BE2C (cell line): ENCODE measurements around the gene TBC1D4.

Source experiments
- DNase-seq: peaks from one replicate; pipeline ENCODE4 v3.0.0-alpha.2; 2020
- H3K27me3 ChIP-seq: fragments of 250-450 bp; sonication (Bioruptor Pico); 2 replicates; pipeline ENCODE4 v1.5.1; 2020; ENCODE audit warnings: mild to moderate bottlenecking
- H3K36me3 ChIP-seq: fragments of 250-450 bp; sonication (Bioruptor Pico); 2 replicates; pipeline ENCODE4 v1.5.1; 2020; ENCODE audit warnings: mild to moderate bottlenecking
- H3K4me1 ChIP-seq: fragments of 250-450 bp; sonication (Bioruptor Pico); 2 replicates; pipeline ENCODE4 v1.5.1; 2020
- H3K4me3 ChIP-seq: 2 replicates; pipeline ENCODE4 v1.5.1; 2011; ENCODE audit warnings: low read depth, low read length
- H3K9me3 ChIP-seq: fragments of 250-450 bp; sonication (Bioruptor Pico); 2 replicates; pipeline ENCODE4 v1.5.1; 2020
- TF ChIP-seq, protein P1 (sequence below): IDR thresholded peaks from 2 replicates; pipeline ENCODE4 v1.5.1; 2012; ENCODE audit warnings: mild to moderate bottlenecking, low read depth, low read length

Gene TBC1D4

DNA sequence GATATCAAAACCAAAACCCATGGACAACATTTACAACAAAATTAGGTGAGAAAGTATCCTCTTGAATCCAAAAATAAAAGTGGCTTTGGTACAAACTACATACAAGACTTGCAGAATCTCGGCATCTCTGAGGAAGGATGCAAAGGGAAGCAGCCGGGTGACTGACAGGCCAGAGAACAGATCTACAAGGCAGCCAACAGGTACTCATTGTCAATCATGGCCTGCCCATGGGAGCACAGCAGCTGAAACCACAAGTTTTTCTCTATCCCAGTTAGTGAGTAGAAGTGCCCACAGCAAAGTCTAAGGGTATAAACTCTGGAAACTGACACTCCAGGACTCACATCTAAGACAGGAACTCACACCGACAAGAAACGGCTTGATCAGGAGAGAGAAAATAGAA, 74.5 kb downstream of the TBC1D4 start:
- no peak overlapping the region for H3K4me3 ChIP-seq
- no peak for DNase-seq
- TF ChIP-seq, protein P1, sequence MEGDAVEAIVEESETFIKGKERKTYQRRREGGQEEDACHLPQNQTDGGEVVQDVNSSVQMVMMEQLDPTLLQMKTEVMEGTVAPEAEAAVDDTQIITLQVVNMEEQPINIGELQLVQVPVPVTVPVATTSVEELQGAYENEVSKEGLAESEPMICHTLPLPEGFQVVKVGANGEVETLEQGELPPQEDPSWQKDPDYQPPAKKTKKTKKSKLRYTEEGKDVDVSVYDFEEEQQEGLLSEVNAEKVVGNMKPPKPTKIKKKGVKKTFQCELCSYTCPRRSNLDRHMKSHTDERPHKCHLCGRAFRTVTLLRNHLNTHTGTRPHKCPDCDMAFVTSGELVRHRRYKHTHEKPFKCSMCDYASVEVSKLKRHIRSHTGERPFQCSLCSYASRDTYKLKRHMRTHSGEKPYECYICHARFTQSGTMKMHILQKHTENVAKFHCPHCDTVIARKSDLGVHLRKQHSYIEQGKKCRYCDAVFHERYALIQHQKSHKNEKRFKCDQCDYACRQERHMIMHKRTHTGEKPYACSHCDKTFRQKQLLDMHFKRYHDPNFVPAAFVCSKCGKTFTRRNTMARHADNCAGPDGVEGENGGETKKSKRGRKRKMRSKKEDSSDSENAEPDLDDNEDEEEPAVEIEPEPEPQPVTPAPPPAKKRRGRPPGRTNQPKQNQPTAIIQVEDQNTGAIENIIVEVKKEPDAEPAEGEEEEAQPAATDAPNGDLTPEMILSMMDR: no peak
- no peaks in the 10 kb centered on the region for H3K27me3 ChIP-seq
- peaks cover 7% of the 10 kb centered on the region for H3K4me1 ChIP-seq
- no peaks in the 10 kb centered on the region for H3K9me3 ChIP-seq
- H3K36me3 ChIP-seq: no peaks in the 10 kb centered on the region

DNA sequence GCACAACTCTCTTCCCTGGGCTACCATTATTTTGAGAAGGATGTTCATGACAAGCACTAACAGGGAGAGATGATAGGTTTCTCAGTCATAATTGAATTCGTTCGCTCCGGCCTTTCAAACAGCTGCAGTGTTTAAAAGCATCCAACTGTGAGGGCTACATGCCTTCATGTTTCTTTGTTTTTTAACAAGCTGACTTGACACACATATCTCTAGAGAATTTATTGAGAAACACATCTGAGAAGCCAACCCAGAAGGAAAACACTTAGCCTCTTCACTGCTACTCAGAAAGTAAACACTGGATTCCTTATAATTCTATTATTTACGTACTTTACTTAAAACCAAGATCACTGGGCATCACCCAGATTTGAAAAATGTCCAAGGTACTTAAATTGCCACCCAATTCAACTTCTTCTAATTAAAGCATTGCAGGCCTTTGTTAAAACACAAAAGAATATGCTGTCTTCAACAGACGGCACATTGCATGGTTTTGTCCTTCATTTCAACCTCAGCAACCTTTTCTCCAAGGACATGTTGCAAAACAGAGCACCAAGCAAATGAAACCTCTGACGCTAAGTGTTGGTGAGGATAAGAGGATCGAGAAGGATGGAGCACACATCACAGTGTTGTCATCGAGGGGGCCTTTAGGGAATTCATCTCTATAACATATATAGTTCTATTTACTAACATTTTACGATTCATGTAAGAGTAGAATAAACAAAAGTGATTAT, 75.8 kb downstream of the TBC1D4 start:
- DNase-seq: no peak
- no peaks in the 10 kb centered on the region for H3K9me3 ChIP-seq
- peaks cover 7% of the 10 kb centered on the region for H3K4me1 ChIP-seq
- H3K4me3 ChIP-seq: no peak overlapping the region
- no peaks in the 10 kb centered on the region for H3K27me3 ChIP-seq
- H3K36me3 ChIP-seq: no peaks in the 10 kb centered on the region
- TF ChIP-seq, protein P1: no peak

DNA sequence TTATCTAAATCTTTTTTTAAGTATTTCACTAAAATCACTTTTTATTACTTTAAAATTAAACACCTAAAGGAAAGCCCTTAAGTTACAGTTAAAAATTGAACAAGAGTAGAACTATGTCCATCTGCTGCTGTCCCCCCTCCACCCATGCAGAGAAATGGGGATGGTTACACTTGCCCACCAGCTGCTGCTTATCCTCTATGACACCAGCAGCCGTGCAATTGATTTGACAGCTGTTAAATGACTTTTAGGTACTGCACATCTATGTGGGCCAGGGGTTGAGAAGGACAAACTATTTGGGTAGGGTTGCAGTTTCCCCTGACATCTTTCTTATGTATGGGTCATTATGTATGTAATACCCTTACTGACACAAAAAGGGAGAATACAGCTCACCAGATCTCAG, 77.2 kb downstream of the TBC1D4 start:
- H3K36me3 ChIP-seq: no peaks in the 10 kb centered on the region
- peaks cover 7% of the 10 kb centered on the region for H3K4me1 ChIP-seq

DNA sequence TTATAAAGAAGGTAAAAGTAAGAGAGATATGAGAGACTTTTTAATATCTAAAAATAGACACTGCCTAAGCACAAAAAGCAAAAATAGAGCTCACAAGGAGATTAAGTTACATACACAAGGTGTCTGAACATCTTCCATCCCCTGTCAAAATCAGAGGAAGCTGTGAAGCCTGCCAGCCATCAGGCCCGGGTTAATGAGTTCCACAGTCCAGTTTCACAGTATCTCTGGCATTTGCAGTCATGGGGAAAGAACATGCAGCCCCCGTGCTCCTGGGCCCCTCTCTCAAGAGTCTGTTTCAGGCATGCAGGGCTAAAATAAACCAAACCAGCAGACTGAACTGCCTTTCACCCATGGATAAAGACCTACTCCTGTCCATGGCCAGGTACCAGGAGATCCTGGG, 79.2 kb downstream of the TBC1D4 start:
- H3K4me1 ChIP-seq: peaks cover 7% of the 10 kb centered on the region
- peak; percentile 56 for DNase-seq
- H3K36me3 ChIP-seq: no peaks in the 10 kb centered on the region
- H3K9me3 ChIP-seq: no peaks in the 10 kb centered on the region
- H3K27me3 ChIP-seq: no peaks in the 10 kb centered on the region
- TF ChIP-seq, protein P1: no peak
- no peak overlapping the region for H3K4me3 ChIP-seq

More for the DNA sequence above, 77.2 kb downstream of the TBC1D4 start:
- Histone ChIP-seq H3K4me3 (no peak overlapping the region), H3K27me3 (no peaks in the 10 kb centered on the region), H3K9me3 (no peaks in the 10 kb centered on the region)
- no peak for DNase-seq
- TF ChIP-seq, protein P1: no peak

DNA sequence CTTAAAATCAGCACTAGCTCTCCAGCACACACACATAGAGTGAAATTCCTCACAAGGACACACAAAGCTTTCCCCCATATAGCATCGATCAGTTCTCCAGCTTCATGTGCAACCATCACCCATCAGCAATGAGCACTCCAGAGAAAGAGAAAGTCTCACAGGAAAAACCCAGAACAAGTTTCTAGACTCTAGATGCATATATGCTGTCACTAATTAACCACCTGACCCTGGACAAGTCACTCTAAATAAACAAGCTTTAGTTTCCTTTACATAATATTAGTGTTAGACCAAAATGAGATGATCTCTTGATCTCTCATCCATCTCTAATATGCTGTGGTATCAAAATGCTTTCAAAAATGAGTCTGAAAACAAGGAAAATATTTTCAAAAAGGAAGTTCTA, 81.2 kb downstream of the TBC1D4 start:
- Histone ChIP-seq H3K4me1 (peaks cover 7% of the 10 kb centered on the region), H3K9me3 (no peaks in the 10 kb centered on the region), H3K36me3 (no peaks in the 10 kb centered on the region), H3K4me3 (no peak overlapping the region), H3K27me3 (no peaks in the 10 kb centered on the region)
- TF ChIP-seq, protein P1: no peak
- DNase-seq: no peak

DNA sequence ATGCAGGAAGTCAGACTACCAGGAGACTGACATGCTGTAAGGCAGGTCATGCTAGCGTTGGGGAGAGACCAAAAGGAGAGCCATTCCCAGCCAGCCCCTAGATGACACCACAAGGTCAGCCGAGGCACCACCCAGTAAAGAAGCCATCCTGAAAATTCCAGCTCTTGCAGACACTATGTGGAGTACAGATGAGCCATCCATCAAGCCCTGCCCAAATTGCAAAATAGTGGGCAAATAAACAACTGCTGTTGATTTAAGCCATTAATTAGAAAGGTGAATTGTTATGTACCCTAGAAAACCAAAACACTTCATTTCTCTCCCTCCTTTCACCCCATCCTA, 82.1 kb downstream of the TBC1D4 start:
- peaks cover 7% of the 10 kb centered on the region for H3K4me1 ChIP-seq
- H3K4me3 ChIP-seq: no peak overlapping the region
- DNase-seq: no peak
- TF ChIP-seq, protein P1: no peak
- H3K36me3 ChIP-seq: no peaks in the 10 kb centered on the region
- no peaks in the 10 kb centered on the region for H3K9me3 ChIP-seq
- H3K27me3 ChIP-seq: no peaks in the 10 kb centered on the region
